Epithelial cell of proximal tubule (primary cell): ENCODE data around the gene AOAH. TPM values are rescaled to one million over a fixed set of nuclear protein-coding genes. Genes with fewer than 3 reads are reported as not detected.
"Not testable (repeated sequence)": the region's sequence is repeated elsewhere in the genome, so short reads cannot be mapped to it uniquely, and the experiment has no call there.

Experiments used
- DNase-seq: peaks from one replicate; pipeline ENCODE4 v3.0.0-alpha.2; 2011; ENCODE audit warnings: low read depth
- H3K4me3 ChIP-seq: 2 replicates; pipeline ENCODE4 v1.5.1; 2011; ENCODE audit warnings: low read depth, mild to moderate bottlenecking, low read length
- CTCF ChIP-seq: conservative IDR thresholded peaks from 2 replicates; pipeline ENCODE4 v1.5.1; 2012; ENCODE audit warnings: low read depth, mild to moderate bottlenecking, low read length
- total RNA-seq: library from RNA; depleted of rRNA; stranded (reverse); fragments of >200 nt; gene quantifications from 2 replicates; pipeline ENCODE4 v1.2.3, GENCODE V29; 2015

Gene AOAH
- total RNA-seq, 1 donor from 2014 or later = 1.2 TPM

- no peak for DNase-seq
- no peak overlapping the region for H3K4me3 ChIP-seq
- no peak for TF ChIP-seq CTCF
Measured at GRCh38 chr7:36474283-36475010, 249.8 kb downstream of the AOAH start.

- peak; percentile 81 for TF ChIP-seq CTCF
- H3K4me3 ChIP-seq = no peak overlapping the region
- DNase-seq = no peak
Measured at GRCh38 chr7:36473454-36474282, 250.6 kb downstream of the AOAH start.

GRCh38 chr7:36472141-36472729 lies 252.1 kb downstream of the AOAH start:
- TF ChIP-seq CTCF = no peak
- no peak for DNase-seq
- no peak overlapping the region for H3K4me3 ChIP-seq

GRCh38 chr7:36469236-36469635 lies 255.1 kb downstream of the AOAH start:
- TF ChIP-seq CTCF = no peak
- no peak overlapping the region for H3K4me3 ChIP-seq
- DNase-seq = no peak

- no peak overlapping the region for H3K4me3 ChIP-seq
- no peak for TF ChIP-seq CTCF
- DNase-seq = no peak
Measured at GRCh38 chr7:36468370-36469101, 255.8 kb downstream of the AOAH start.

GRCh38 chr7:36466001-36466400 lies 258.3 kb downstream of the AOAH start:
- DNase-seq, H3K4me3 ChIP-seq: not testable (repeated sequence)

- no peak for TF ChIP-seq CTCF
- H3K4me3 ChIP-seq = no peak overlapping the region
Measured at GRCh38 chr7:36464271-36464670, 260.0 kb downstream of the AOAH start.

More at GRCh38 chr7:36464271-36464670, 260.0 kb downstream of the AOAH start:
- no peak for DNase-seq
